GM12891 (cell line): ENCODE measurements around the gene PDE6A.

Experiments
- POLR2A ChIP-seq: IDR thresholded peaks from 2 replicates; pipeline ENCODE4 v1.6.1; 2011; ENCODE audit warnings: low read depth, low read length, control low read depth
- POLR2AphosphoS5 ChIP-seq: IDR thresholded peaks from 2 replicates; pipeline ENCODE4 v1.6.1; 2011; ENCODE audit warnings: low read depth, low read length, control low read depth

DNA sequence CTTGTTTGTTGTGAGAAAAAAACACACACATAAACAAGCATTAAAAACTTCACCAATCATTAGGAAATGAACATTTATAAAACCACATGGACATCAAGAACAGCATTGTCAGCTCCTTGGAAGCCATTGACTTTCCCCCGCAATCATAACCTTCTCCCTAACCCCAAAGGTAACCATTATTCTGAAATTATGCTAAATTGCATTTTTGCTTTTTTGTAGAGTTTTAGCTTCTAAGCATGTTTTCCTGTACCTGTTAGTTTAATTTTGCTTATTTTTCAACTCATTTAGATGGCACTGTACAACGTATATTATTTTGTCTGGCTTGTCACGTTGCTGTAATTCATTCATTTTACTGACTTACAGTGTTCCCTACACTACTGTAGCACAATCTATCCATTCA, 36.8 kb downstream of the PDE6A start:
- TF ChIP-seq POLR2A = no peak
- no peak for TF ChIP-seq POLR2AphosphoS5
